Measurements from ENCODE around the gene UBE3B. TPM values are rescaled to one million over a fixed set of nuclear protein-coding genes. Genes with fewer than 3 reads are reported as not detected.

UBE3B gene
- total RNA-seq, 2 donors from 2014 or later: 57.9 to 85.8 TPM

DNA sequence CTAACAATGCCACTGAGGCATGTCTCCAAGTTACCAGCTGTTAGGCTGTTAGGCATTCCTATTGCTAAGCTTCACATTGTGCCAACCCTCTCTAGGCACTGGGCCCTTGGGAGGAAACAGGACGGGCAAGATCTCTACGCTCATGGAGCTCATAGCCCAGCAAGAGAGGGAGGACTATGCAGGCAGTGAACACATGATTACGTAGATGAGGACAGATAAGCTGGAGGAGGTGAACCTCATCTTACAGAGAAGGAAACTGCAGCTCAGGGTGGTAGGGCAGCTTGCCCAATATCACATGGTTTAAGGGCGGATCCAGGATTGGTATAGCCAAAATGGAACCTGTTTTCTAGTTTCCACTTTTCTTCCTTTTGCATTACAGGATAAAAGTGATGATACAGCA is 7.8 kb downstream of the UBE3B start:
- DNase-seq (ENCODE audit: low spot score): no peak
- TF ChIP-seq POLR2AphosphoS5 (IDR thresholded peaks at IDR 0.05) (no peak), POLR2A (IDR thresholded peaks at IDR 0.05) (no peak)
- TF ChIP-seq, protein P1, sequence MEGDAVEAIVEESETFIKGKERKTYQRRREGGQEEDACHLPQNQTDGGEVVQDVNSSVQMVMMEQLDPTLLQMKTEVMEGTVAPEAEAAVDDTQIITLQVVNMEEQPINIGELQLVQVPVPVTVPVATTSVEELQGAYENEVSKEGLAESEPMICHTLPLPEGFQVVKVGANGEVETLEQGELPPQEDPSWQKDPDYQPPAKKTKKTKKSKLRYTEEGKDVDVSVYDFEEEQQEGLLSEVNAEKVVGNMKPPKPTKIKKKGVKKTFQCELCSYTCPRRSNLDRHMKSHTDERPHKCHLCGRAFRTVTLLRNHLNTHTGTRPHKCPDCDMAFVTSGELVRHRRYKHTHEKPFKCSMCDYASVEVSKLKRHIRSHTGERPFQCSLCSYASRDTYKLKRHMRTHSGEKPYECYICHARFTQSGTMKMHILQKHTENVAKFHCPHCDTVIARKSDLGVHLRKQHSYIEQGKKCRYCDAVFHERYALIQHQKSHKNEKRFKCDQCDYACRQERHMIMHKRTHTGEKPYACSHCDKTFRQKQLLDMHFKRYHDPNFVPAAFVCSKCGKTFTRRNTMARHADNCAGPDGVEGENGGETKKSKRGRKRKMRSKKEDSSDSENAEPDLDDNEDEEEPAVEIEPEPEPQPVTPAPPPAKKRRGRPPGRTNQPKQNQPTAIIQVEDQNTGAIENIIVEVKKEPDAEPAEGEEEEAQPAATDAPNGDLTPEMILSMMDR (IDR thresholded peaks at IDR 0.05): no peak
- WGBS: 77% methylated on average over 4 of the region's 4 CpGs
- H3K36me3 ChIP-seq: peaks cover 11 to 26% of the 10 kb centered on the region in 2 donors
- no peaks in the 10 kb centered on the region for H3K4me1 ChIP-seq (replicated peaks)
- H3K27ac ChIP-seq: no peak overlapping the region
- intact Hi-C loops (cut with DNase I): no loop called here
- H3K27me3 ChIP-seq (replicated peaks; ENCODE audit: insufficient read depth): no peaks in the 10 kb centered on the region
- H3K9me3 ChIP-seq: no peaks in the 10 kb centered on the region
- H3K4me3 ChIP-seq: no peak overlapping the region

DNA sequence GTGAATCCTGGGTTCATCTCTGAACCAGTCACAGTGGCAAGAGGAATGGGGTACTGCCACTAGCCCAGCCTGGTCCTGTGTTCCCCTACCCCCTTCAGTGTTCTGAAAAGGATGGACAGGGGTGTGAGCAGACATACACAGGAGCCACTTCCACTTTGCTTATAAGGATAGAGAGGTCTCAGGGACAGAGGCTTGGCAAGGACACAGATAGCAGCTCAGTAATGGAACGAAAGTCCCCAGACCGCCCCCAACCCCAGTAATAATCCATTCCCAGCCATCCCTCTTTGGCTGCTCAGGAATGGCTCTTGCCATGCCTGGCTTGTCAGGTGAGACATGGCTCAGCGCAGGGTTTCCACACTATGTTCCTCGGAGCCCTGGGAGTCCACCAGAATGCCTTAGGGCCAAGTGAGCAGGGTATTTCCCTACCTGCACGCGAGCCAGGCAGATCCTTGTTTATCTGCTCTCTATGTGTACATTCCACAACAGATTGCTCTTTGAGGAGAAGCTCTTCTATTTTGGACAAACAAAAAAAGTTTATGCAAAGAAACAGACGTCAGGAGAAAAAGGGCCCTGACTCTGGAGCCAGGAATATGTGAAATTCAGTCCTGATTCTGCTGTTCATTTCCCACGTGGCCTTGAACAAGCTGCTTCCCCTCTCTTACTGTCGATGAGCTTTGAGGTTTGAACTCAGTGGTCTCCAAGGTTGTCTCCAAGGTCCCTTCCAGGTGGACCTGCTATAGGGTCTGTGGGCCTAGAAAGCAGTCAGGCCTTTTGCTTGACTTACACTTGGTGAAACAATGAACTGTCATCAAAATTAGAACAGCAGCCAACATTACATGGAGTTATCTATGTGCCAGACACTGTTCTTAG is 10.0 kb downstream of the UBE3B start:
- H3K9me3 ChIP-seq: no peaks in the 10 kb centered on the region
- DNase-seq (ENCODE audit: low spot score): no peak
- 92% methylated on average over 9 of the region's 9 CpGs for WGBS
- H3K27ac ChIP-seq: no peak overlapping the region
- no peaks in the 10 kb centered on the region for H3K4me1 ChIP-seq (replicated peaks)
- TF ChIP-seq POLR2A (IDR thresholded peaks at IDR 0.05) (no peak), POLR2AphosphoS5 (IDR thresholded peaks at IDR 0.05) (no peak)
- TF ChIP-seq, protein P1 (IDR thresholded peaks at IDR 0.05): no peak
- intact Hi-C loops (cut with DNase I): no loop called here
- no peak overlapping the region for H3K4me3 ChIP-seq
- no peaks in the 10 kb centered on the region for H3K27me3 ChIP-seq (replicated peaks; ENCODE audit: insufficient read depth)
- peaks cover 11 to 26% of the 10 kb centered on the region in 2 donors for H3K36me3 ChIP-seq

DNA sequence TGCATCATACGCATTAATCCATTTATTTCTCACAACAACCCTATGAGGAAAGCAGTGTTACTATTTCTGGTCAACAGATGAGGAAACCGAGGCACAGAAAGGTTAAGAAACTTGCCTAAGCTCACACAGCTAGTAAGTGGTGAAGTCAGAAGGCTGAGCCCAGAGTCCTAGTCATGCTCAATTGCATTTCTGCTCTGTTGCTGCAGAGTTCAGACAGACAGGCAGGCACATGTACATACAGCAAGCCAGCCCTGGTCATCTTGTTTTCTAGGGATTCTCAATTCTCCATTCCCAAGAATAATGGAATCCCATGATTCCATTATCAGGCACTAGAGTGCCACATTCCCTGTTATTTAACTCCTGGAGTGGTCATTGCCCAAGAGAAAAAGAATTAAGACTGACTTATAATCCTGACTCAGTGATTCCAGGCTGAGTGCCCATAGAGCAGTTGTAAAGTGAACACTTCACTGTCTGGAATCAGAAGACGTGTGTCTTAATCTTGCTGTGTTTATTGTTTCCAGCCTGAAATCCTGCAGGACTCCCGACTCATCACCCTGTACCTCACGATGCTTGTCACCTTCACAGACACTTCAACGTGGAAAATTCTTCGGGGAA is 10.7 kb downstream of the UBE3B start:
- no peaks in the 10 kb centered on the region for H3K4me1 ChIP-seq (replicated peaks)
- no peak overlapping the region for H3K4me3 ChIP-seq
- TF ChIP-seq, protein P1 (IDR thresholded peaks at IDR 0.05): no peak
- TF ChIP-seq POLR2A (IDR thresholded peaks at IDR 0.05) (no peak), POLR2AphosphoS5 (IDR thresholded peaks at IDR 0.05) (no peak)
- no peaks in the 10 kb centered on the region for H3K27me3 ChIP-seq (replicated peaks; ENCODE audit: insufficient read depth)
- peaks cover 11 to 26% of the 10 kb centered on the region in 2 donors for H3K36me3 ChIP-seq
- H3K27ac ChIP-seq: no peak overlapping the region
- intact Hi-C loops (cut with DNase I): no loop called here
- H3K9me3 ChIP-seq: no peaks in the 10 kb centered on the region
- DNase-seq (ENCODE audit: low spot score): no peak
- 89% methylated on average over 7 of the region's 7 CpGs for WGBS

DNA sequence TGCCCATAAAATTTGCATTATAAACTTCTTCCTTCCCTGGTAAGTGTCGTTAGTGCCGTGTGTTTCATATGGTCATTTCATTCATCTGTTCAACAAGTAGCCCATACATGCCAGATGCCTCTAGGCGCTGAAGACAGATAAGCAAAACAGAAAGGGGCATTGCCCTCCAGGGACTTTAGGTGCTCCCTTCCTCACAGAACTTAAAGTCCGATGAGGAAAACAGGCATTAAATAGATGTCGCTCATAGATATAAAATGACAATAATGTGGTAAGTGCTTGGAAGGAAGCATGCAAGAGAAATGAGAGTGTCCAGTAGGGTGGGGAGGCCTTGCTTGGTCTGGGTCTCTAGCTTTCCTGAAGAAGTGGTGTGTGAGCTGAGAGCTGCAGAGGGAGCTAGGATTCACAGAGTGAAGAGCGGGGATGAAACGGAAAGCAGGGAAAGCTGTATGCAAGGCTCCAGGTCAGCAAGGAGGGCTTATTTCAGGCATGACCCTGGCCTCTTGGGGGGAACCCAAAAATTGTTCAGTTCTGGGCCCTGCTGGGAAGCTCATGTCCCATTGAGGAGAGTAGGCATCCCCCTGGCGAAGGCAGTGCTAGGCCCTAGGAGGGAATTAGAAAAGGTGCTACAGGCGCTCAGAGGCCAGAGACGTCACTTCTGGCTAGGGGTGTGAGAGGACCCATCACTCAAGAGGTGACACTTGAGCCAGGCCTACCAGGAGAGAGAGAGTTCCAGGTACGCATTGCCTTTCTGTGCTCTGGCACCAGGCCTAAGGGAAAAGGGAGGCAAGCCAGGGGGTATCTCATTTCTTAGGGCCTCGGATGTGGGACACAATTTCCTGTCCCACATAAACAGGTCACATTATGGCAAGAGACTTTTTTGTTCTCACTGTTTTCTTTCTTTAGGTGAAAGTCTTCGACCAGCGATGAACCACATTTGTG is 11.9 kb downstream of the UBE3B start:
- no peak overlapping the region for H3K27ac ChIP-seq
- no peaks in the 10 kb centered on the region for H3K9me3 ChIP-seq
- TF ChIP-seq POLR2A (IDR thresholded peaks at IDR 0.05): no peak
- no peak for TF ChIP-seq POLR2AphosphoS5 (IDR thresholded peaks at IDR 0.05)
- TF ChIP-seq, protein P1 (IDR thresholded peaks at IDR 0.05): no peak
- no peak overlapping the region for H3K4me3 ChIP-seq
- H3K36me3 ChIP-seq: peaks cover 11 to 26% of the 10 kb centered on the region in 2 donors
- no peaks in the 10 kb centered on the region for H3K4me1 ChIP-seq (replicated peaks)
- no peak for DNase-seq (ENCODE audit: low spot score)
- no peaks in the 10 kb centered on the region for H3K27me3 ChIP-seq (replicated peaks; ENCODE audit: insufficient read depth)
- WGBS: 90% methylated on average over 14 of the region's 14 CpGs
- intact Hi-C loops (cut with DNase I): no loop called here

Measured in prostate gland (tissue), 2 donors.